ENCODE measurements around the gene SLC38A5.

DNA sequence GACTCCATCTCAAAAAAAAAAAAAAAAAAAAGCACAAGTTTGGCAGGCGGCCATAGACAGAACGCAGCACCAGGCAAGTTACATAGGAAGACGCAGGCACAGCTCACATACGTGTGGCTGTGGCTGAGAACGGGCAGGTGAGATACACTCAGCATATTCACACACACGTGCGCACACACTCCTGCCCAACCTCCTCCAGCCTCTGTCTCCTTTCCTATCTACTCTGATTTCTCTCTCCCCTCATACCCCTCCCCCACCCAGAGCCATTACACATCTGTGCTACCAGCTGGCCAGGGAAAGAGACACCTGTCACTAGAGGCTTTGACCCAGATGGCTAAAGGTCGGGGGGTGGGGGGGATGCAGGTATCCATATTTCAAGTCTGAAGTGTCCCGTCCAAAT lies 2.2 kb upstream of the SLC38A5 start:
- TF ChIP-seq, protein P1, sequence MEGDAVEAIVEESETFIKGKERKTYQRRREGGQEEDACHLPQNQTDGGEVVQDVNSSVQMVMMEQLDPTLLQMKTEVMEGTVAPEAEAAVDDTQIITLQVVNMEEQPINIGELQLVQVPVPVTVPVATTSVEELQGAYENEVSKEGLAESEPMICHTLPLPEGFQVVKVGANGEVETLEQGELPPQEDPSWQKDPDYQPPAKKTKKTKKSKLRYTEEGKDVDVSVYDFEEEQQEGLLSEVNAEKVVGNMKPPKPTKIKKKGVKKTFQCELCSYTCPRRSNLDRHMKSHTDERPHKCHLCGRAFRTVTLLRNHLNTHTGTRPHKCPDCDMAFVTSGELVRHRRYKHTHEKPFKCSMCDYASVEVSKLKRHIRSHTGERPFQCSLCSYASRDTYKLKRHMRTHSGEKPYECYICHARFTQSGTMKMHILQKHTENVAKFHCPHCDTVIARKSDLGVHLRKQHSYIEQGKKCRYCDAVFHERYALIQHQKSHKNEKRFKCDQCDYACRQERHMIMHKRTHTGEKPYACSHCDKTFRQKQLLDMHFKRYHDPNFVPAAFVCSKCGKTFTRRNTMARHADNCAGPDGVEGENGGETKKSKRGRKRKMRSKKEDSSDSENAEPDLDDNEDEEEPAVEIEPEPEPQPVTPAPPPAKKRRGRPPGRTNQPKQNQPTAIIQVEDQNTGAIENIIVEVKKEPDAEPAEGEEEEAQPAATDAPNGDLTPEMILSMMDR (conservative IDR thresholded peaks at IDR 0.05): no peak
- no peak for TF ChIP-seq EZH2 (IDR thresholded peaks at IDR 0.05; ENCODE audit: low read depth)

Data from PC-9 (cell line).